HFF-Myc (cell line): ENCODE data around the gene MEMO1.
A peak's percentile ranks its signal among the peaks of the same experiment; 100 is the strongest.
"Not testable (repeated sequence)": the region's sequence is repeated elsewhere in the genome, so short reads cannot be mapped to it uniquely, and the experiment has no call there.

ENCODE experiments used
- DNase-seq: peaks from one replicate; pipeline ENCODE4 v3.0.0-alpha.2; 2011; ENCODE audit warnings: low read depth; ENCODE audit errors: extremely low read depth
- H3K4me3 ChIP-seq: replicated peaks from 2 replicates; pipeline ENCODE4 v1.5.1; 2011; ENCODE audit warnings: low read depth, mild to moderate bottlenecking, control low read depth, low read length
- CTCF ChIP-seq: IDR thresholded peaks from 2 replicates; pipeline ENCODE4 v1.5.1; 2012; ENCODE audit warnings: mild to moderate bottlenecking, low read depth, low read length, control low read depth; ENCODE audit errors: missing control alignments

MEMO1 gene

GRCh38 chr2:32010670-32011484 lies at the start of gene MEMO1:
Gene MEMO1, minus strand, starts transcription at chr2:32011008. Its CDS starts 761 bp downstream, at chr2:32010247.
- TF ChIP-seq CTCF, result no peak
- peak within 1 kb of the TSS; percentile 88 for H3K4me3 ChIP-seq
- peak; percentile 72 for DNase-seq

DNA sequence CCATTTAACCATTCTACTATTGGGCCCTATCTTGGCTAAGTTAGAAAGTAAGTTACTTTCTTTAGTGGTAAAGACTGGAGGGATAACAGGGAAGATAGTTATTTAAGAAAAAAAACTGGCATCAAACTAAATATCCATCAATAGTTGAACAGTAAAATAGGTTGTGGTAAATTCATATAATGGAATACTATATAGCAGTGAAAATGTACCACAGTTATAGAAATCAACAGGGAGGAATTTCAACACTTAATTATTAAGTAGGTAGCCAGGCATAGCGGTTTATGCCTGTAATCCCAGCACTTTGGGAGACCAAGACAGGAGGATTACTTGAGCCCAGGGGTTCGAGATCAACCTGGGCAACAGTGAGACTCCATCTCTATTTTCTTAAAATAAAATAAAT lies 49.5 kb upstream of the MEMO1 start:
- H3K4me3 ChIP-seq, result no peak overlapping the region
- no peak for TF ChIP-seq CTCF
- no peak for DNase-seq

- no peak overlapping the region for H3K4me3 ChIP-seq
- DNase-seq, result no peak
- no peak for TF ChIP-seq CTCF
These were observed 47.3 kb upstream of the MEMO1 start for GRCh38 chr2:32058130-32058529.

GRCh38 chr2:32054583-32054982 lies 43.8 kb upstream of the MEMO1 start:
- not testable (repeated sequence) for H3K4me3 ChIP-seq, DNase-seq

DNA sequence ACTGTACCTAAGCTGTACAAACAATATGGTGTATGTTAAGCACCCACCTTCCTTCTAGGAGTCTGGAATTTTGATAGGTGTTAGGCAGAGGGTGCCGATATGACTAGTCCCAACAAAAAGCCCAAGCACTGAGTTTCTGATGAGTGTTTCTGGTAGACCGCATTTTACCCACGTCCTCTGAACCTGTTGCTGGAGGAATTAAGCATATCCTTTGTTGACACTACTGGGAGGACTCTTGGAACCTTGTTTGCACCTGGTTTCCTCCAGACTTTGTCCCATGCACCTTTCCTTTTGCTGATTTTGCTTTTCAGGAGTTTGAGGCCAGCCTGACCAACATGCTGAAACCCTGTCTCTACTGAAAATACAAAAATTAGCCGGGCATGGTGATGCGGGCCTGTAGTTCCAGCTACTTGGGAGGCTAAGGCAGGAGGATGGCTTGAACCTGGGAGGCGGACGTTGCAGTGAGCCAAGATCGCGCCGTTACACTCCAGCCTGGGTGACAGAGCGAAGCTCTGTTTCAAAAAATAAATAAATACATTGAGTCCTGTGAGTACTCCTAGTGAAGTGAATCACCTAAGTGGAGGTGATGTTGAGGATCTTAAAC lies 41.1 kb upstream of the MEMO1 start:
- no peak for TF ChIP-seq CTCF

GRCh38 chr2:32043561-32043960 lies 32.8 kb upstream of the MEMO1 start:
- no peak for TF ChIP-seq CTCF
- DNase-seq, result no peak
- no peak overlapping the region for H3K4me3 ChIP-seq

More for the DNA sequence above, 41.1 kb upstream of the MEMO1 start:
- H3K4me3 ChIP-seq, result no peak overlapping the region
- DNase-seq, result no peak

DNA sequence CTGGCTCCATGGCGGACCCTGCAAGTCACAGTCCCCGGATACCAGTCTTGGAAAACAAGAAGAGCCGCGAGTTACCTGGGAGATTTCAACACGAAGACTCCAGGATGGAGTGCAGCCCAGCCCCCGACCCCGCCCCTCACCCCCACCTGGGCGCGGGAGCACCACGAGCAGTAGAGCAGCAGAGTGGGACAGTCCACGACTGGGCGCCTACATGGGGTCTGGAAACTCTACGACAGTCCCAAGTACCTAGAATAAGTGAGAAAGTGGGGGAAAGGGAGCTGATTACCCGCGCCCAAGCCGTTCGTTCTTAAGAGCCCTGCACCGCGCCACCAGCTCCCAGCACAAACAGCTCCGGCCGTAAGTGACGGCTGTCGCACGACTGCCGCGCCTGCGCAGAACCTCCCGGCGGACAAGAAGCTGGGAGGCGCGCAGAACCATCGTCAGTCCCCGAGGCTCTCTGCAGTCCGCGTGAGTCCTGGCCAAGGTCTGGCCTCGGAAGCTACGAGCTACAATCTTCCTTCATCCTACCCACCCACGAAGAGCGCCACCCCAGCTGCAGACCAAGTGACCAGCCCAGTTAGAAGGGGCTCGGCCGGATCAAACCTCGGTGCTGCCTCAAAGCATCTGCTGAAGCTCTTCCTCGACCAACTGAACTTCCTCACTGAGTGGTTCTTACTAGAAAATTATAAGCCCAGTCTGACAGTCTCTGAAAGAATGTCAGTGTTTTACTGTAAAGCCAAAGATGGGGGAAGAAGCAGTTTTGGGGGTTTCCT lies 28.8 kb upstream of the MEMO1 start, which contains the start of gene DPY30:
Gene DPY30 (minus strand): TSS at position 359 of the 773 bp plus-strand sequence. CDS start 349 bp downstream, at position 10.
- TF ChIP-seq CTCF, result no peak
- peak within 1 kb of the TSS; percentile 88 for H3K4me3 ChIP-seq
- peak; percentile 73 for DNase-seq

DNA sequence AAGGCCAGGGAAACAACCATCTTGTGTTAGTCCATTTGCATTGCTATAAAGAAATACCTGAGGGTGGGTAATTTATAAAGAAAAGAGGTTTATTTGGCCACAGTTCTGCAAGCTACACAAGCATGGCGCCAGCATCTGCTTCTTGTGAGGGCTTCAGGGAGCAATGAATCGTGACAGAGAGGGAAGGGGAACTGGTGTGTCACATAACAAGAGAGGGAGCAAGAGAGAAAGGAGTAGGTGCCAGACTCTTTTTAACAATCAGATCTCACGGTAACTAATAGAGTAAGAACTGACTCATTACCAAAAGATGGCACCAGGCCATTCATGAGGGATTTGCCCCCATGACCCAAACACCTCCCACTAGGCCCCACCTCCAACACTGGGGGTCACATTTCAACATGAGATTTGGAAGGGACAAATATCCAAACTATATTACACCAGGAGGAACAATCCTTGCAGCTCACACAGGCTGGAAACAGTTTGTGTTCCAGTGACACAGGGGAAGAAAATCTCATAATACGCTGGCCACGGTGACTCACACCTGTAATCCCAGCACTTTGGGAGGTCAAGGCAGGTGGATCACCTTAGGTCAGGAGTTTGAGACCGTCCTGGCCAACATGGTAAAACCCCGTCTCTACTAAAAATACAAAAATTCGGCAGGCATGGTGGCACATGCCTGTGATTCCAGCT lies 23.5 kb upstream of the MEMO1 start:
- not testable (repeated sequence) for DNase-seq, H3K4me3 ChIP-seq

DNA sequence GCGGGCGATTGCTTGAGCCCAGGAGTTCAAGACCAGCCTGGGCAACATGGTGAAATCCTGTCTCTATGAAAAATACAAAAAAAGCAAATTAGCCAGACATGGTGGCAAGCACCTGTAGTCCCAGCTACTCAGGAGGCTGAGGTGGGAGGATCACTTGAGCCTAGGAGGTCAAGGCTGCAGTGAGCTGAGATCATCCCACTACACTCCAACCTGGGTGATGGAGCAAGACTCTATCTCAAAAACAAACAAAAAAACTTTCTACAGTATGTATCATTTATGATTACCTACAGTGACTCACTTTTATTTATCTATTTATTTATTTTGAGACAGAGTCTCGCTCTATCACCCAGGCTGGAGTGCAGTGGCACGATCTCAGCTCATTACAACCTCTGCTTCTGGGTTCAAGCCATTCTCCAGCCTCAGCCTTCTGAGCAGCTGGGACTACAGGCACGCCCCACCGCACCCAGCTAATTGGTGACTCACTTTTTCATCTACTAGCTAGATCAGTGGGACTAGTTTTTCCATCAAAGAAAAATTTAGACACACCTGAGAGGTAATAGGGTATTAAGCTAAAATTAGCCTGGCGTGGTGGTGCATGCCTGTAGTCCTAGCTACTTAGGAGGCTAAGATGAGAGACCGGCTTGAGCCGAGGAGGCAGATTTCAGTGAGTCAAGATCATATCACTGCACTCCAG lies 8.1 kb upstream of the MEMO1 start:
- DNase-seq, H3K4me3 ChIP-seq: not testable (repeated sequence)
